RWPE2 (cell line): Measurements from ENCODE around the gene UCHL1.

Source experiments
- ATAC-seq: fragments of 200-7000 bp; cut with Tn5 transposase; 3 replicates; pipeline ENCODE4 v1.9.1; 2021; ENCODE audit warnings: low read depth
- DNase-seq: peaks from one replicate; pipeline ENCODE4 v3.0.0-alpha.2; 2020; ENCODE audit warnings: low spot score
- H3K27ac ChIP-seq: fragments of 450-650 bp; 2 replicates; pipeline ENCODE4 v1.5.1; 2017; ENCODE audit warnings: mild to moderate bottlenecking; ENCODE audit not compliant: poor library complexity, severe bottlenecking
- H3K27me3 ChIP-seq: fragments of 250-450 bp; sonication (Bioruptor Pico); 2 replicates; pipeline ENCODE4 v1.5.1; 2021; ENCODE audit warnings: mild to moderate bottlenecking, moderate library complexity; ENCODE audit not compliant: insufficient read depth, poor library complexity, severe bottlenecking
- H3K36me3 ChIP-seq: fragments of 250-450 bp; sonication (Bioruptor Pico); 2 replicates; pipeline ENCODE4 v1.5.1; 2020; ENCODE audit warnings: low read depth, mild to moderate bottlenecking, moderate library complexity
- H3K4me1 ChIP-seq: fragments of 250-450 bp; sonication (Bioruptor Pico); 2 replicates; pipeline ENCODE4 v1.5.1; 2021; ENCODE audit warnings: mild to moderate bottlenecking, moderate library complexity; ENCODE audit not compliant: insufficient read depth, poor library complexity, severe bottlenecking
- H3K4me3 ChIP-seq: fragments of 250-450 bp; sonication (Bioruptor Pico); 2 replicates; pipeline ENCODE4 v1.5.1; 2021; ENCODE audit warnings: mild to moderate bottlenecking, moderate library complexity; ENCODE audit not compliant: severe bottlenecking
- H3K9me3 ChIP-seq: fragments of 250-450 bp; sonication (Bioruptor Pico); 2 replicates; pipeline ENCODE4 v1.5.1; 2021; ENCODE audit warnings: mild to moderate bottlenecking, moderate library complexity; ENCODE audit not compliant: severe bottlenecking
- CTCF ChIP-seq: fragments of 450-650 bp; IDR thresholded peaks from one replicate; pipeline ENCODE4 v1.5.1; 2017; ENCODE audit warnings: mild to moderate bottlenecking, moderate library complexity; ENCODE audit not compliant: poor library complexity, severe bottlenecking

UCHL1 gene

GRCh38 chr4:41212616-41213203, 44.0 kb upstream of the UCHL1 start:
- ATAC-seq (peak; percentile 55), DNase-seq (no peak)
- H3K9me3 ChIP-seq: no peaks in the 10 kb centered on the region
- H3K4me3 ChIP-seq: peak overlapping the region; percentile 52
- peak; percentile 91 for TF ChIP-seq CTCF
- peaks cover 38% of the 10 kb centered on the region for H3K4me1 ChIP-seq
- peaks cover 11% of the 10 kb centered on the region for H3K36me3 ChIP-seq
- H3K27me3 ChIP-seq: no peaks in the 10 kb centered on the region
- peak overlapping the region; percentile 79 for H3K27ac ChIP-seq

GRCh38 chr4:41213625-41214135, 43.0 kb upstream of the UCHL1 start:
- ATAC-seq: peak; percentile 5

GRCh38 chr4:41214136-41214824, 42.4 kb upstream of the UCHL1 start, which contains the start of gene APBB2:
APBB2 (minus strand) TSS chr4:41214542; CDS start chr4:41033254, 181,288 bp downstream.
- H3K36me3 ChIP-seq: peaks cover 11% of the 10 kb centered on the region
- ATAC-seq: peak; percentile 79
- H3K4me3 ChIP-seq: peak within 1 kb of the TSS; percentile 52
- no peaks in the 10 kb centered on the region for H3K27me3 ChIP-seq
- peak; percentile 97 for TF ChIP-seq CTCF
- peak within 1 kb of the TSS; percentile 79 for H3K27ac ChIP-seq
- peaks cover 26% of the 10 kb centered on the region for H3K4me1 ChIP-seq
- DNase-seq: peak; percentile 95
- no peaks in the 10 kb centered on the region for H3K9me3 ChIP-seq

More at GRCh38 chr4:41213625-41214135, 43.0 kb upstream of the UCHL1 start:
- Histone ChIP-seq H3K27me3 (no peaks in the 10 kb centered on the region), H3K4me3 (peak overlapping the region; percentile 52), H3K27ac (peak overlapping the region; percentile 79), H3K4me1 (peaks cover 30% of the 10 kb centered on the region), H3K36me3 (peaks cover 11% of the 10 kb centered on the region), H3K9me3 (no peaks in the 10 kb centered on the region)
- no peak for TF ChIP-seq CTCF
- DNase-seq: no peak

GRCh38 chr4:41214825-41215146, 41.9 kb upstream of the UCHL1 start:
- peaks cover 24% of the 10 kb centered on the region for H3K4me1 ChIP-seq
- DNase-seq: no peak
- no peak overlapping the region for H3K4me3 ChIP-seq
- H3K9me3 ChIP-seq: no peaks in the 10 kb centered on the region
- peaks cover 11% of the 10 kb centered on the region for H3K36me3 ChIP-seq
- no peaks in the 10 kb centered on the region for H3K27me3 ChIP-seq
- H3K27ac ChIP-seq: peak overlapping the region; percentile 79
- TF ChIP-seq CTCF: peak; percentile 77
- no peak for ATAC-seq

GRCh38 chr4:41215155-41215554, 41.6 kb upstream of the UCHL1 start:
- Histone ChIP-seq H3K9me3 (no peaks in the 10 kb centered on the region), H3K4me1 (peaks cover 24% of the 10 kb centered on the region), H3K27me3 (no peaks in the 10 kb centered on the region), H3K4me3 (no peak overlapping the region), H3K36me3 (peaks cover 11% of the 10 kb centered on the region), H3K27ac (peak overlapping the region; percentile 79)
- no peak for TF ChIP-seq CTCF
- ATAC-seq: no peak
- no peak for DNase-seq
